ENCODE results near the gene BMP8A. TPM values are rescaled to one million over a fixed set of nuclear protein-coding genes. Genes with fewer than 3 reads are reported as not detected.
A peak's percentile ranks its signal among the peaks of the same experiment; 100 is the strongest.

BMP8A gene
- total and polyA plus RNA-seq, 9 of the 15 experiments (the other 6 are each of a cell fraction or from before 2014, with no cell fraction given), result 0.05 to 0.31 TPM; not detected in 7

DNA sequence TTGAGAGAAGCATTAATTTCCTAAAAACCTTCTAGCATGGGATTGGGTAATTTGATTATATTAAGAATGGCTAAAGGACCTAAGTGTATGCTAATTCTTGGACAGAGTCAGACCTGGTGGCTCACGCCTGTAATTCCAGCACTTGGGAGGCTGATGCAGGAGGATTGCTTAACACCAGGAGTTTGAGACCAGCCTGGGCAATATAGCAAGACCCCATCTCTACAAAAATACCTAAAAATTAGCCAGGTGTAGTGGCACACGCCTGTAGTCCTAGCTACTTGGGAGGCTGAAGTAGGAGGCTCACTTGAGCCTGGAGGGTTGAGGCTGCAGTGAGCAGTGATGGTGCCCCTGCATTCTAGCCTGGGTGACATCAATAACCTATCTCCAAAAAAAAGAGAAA, 45.9 kb upstream of the BMP8A start:
- no peak for FAIRE-seq
- no peaks in the 10 kb centered on the region for H4K20me1 ChIP-seq (replicated peaks; ENCODE audit: control insufficient read depth, insufficient read depth, low read length)
- intact Hi-C loops (cut with micrococcal nuclease), result no loop called here
- H3K27me3 ChIP-seq (ENCODE audit: control insufficient read depth in 2 of 2, insufficient read depth in 2 of 2, low read length in 2 of 2), result no peaks in the 10 kb centered on the region
- BruUV-seq (replicated peaks), result no TSS peak
- in situ Hi-C loops (cut with MboI), result no loop called here
- no peaks in the 10 kb centered on the region for H3K9me3 ChIP-seq (replicated peaks; ENCODE audit: control insufficient read depth, insufficient read depth, low read depth, low read length)
- no peak overlapping the region for H2AFZ ChIP-seq (ENCODE audit: low read depth, low read length)
- WGBS (ENCODE audit: insufficient coverage, low coverage, missing lambda C conversion rate), result 88% methylated on average over 2 of the region's 2 CpGs
- CTCF ChIA-PET (ENCODE audit: low intra/inter-chr PET ratio), result no interaction called here
- no peak overlapping the region for H3K4me2 ChIP-seq (ENCODE audit: insufficient read depth, low read length)
- no peak overlapping the region for H3K9ac ChIP-seq (ENCODE audit: insufficient read depth in 1 of 2, low read depth in 2 of 2, low read length in 2 of 2)
- H3K27ac ChIP-seq (ENCODE audit: extremely low read depth, low read depth, low read length), result no peak overlapping the region
- POLR2A ChIA-PET, result interaction anchor here (0.6 kb wide), 2 partner anchors 39 to 128 kb away, joined by 4 read pairs; no protein-coding TSS in a partner anchor
- no peak overlapping the region for H3K4me3 ChIP-seq
- peaks cover 88% of the 10 kb centered on the region for H3K36me3 ChIP-seq (ENCODE audit: control insufficient read depth, insufficient read depth, low read length)
- peak; percentile 21; the same call in 1 of the 2 replicates for TF ChIP-seq ZNF121 (CRISPR knock-in tag; conservative IDR thresholded peaks at IDR 0.05)
- TF ChIP-seq, protein P1, sequence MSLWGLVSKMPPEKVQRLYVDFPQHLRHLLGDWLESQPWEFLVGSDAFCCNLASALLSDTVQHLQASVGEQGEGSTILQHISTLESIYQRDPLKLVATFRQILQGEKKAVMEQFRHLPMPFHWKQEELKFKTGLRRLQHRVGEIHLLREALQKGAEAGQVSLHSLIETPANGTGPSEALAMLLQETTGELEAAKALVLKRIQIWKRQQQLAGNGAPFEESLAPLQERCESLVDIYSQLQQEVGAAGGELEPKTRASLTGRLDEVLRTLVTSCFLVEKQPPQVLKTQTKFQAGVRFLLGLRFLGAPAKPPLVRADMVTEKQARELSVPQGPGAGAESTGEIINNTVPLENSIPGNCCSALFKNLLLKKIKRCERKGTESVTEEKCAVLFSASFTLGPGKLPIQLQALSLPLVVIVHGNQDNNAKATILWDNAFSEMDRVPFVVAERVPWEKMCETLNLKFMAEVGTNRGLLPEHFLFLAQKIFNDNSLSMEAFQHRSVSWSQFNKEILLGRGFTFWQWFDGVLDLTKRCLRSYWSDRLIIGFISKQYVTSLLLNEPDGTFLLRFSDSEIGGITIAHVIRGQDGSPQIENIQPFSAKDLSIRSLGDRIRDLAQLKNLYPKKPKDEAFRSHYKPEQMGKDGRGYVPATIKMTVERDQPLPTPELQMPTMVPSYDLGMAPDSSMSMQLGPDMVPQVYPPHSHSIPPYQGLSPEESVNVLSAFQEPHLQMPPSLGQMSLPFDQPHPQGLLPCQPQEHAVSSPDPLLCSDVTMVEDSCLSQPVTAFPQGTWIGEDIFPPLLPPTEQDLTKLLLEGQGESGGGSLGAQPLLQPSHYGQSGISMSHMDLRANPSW (CRISPR knock-in tag; IDR thresholded peaks at IDR 0.05), result no peak
- no peak for ATAC-seq
- H3K79me2 ChIP-seq (ENCODE audit: control insufficient read depth, insufficient read depth, low read length), result no peaks in the 10 kb centered on the region
- H3K9me1 ChIP-seq (ENCODE audit: control insufficient read depth, insufficient read depth, low read length), result no peaks in the 10 kb centered on the region
- no peak for DNase-seq (ENCODE audit: extremely low read depth in 1 of 4, low spot score in 3 of 4)
- no peaks in the 10 kb centered on the region for H3K4me1 ChIP-seq (replicated peaks in 1 of 2; ENCODE audit: control insufficient read depth in 2 of 2, insufficient read depth in 2 of 2, low read length in 2 of 2)

Data from K562 (cell line).